ENCODE measurements around the gene ARID1B. TPM values are rescaled to one million over a fixed set of nuclear protein-coding genes. Genes with fewer than 3 reads are reported as not detected.

Gene ARID1B
- total and polyA plus RNA-seq, 10 of the 15 experiments (the other 5 are each of a cell fraction or from before 2014, with no cell fraction given): 24.7 to 133 (median 54.6) TPM

- TF ChIP-seq E4F1 (IDR thresholded peaks at IDR 0.05; ENCODE audit: borderline replicate concordance, partially characterized antibody): no peak
- no peak for TF ChIP-seq SUZ12 (IDR thresholded peaks at IDR 0.05; ENCODE audit: unreplicated experiment)
- no peak for TF ChIP-seq HDAC6 (IDR thresholded peaks at IDR 0.05; ENCODE audit: unreplicated experiment)
- no peak for TF ChIP-seq MLLT1 (IDR thresholded peaks at IDR 0.05)
- TF ChIP-seq ZNF274 (IDR thresholded peaks at IDR 0.05; ENCODE audit: insufficient read depth, insufficient read length): no peak
- TF ChIP-seq PAX8 (IDR thresholded peaks at IDR 0.05): no peak
- TF ChIP-seq EED (IDR thresholded peaks at IDR 0.05; ENCODE audit: low read depth): no peak
- TF ChIP-seq CUX1 (IDR thresholded peaks at IDR 0.05; ENCODE audit: insufficient replicate concordance, low read depth, low read length): no peak
- no peak for TF ChIP-seq IRF3 (IDR thresholded peaks at IDR 0.05)
- no peak for TF ChIP-seq BHLHE40 (IDR thresholded peaks at IDR 0.05; ENCODE audit: borderline replicate concordance in 1 of 2, low read depth in 2 of 2, low read length in 1 of 2)
- TF ChIP-seq CHD1 (IDR thresholded peaks at IDR 0.05; ENCODE audit: low read depth, low read length): no peak
- no peak for TF ChIP-seq RFX5 (IDR thresholded peaks at IDR 0.05; ENCODE audit: low read depth, low read length)
- TF ChIP-seq PML (IDR thresholded peaks at IDR 0.05; ENCODE audit: low read length): no peak
- no peak for TF ChIP-seq PKNOX1 (IDR thresholded peaks at IDR 0.05)
These were observed 467.0 kb downstream of the ARID1B start (continued) for GRCh38 chr6:157244175-157244574.

Measured in GM12878 (cell line).